ENCODE results near the gene CFAP251.
"Not testable (repeated sequence)": the region's sequence is repeated elsewhere in the genome, so short reads cannot be mapped to it uniquely, and the experiment has no call there.

The CFAP251 gene, protein sequence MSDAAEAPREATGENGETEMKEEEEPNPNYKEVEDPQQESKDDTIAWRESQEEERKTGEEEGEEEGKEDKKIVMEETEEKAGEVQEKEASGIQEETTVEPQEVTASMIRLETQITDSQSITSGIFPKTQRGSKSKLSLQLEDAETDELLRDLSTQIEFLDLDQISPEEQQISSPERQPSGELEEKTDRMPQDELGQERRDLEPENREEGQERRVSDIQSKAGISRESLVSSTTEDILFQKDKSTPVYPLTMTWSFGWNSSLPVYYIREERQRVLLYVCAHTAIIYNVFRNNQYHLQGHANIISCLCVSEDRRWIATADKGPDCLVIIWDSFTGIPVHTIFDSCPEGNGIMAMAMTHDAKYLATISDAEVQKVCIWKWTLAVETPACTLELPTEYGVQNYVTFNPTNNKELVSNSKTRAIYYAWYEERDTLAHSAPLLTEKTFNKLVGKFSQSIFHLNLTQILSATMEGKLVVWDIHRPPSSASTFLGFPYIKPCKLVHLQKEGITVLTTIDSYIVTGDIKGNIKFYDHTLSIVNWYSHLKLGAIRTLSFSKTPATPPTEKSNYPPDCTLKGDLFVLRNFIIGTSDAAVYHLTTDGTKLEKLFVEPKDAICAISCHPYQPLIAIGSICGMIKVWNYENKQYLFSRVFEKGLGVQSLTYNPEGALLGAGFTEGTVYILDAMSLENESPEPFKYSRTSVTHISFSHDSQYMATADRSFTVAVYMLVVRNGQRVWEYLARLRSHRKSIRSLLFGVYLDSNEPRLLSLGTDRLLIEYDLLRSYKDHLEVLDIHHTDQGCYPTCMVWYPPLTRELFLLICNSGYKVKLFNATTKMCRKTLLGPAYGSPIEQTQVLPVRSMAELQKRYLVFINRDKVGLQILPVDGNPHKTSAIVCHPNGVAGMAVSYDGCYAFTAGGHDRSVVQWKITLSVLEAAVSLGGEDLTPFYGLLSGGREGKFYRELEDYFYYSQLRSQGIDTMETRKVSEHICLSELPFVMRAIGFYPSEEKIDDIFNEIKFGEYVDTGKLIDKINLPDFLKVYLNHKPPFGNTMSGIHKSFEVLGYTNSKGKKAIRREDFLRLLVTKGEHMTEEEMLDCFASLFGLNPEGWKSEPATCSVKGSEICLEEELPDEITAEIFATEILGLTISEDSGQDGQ

DNA sequence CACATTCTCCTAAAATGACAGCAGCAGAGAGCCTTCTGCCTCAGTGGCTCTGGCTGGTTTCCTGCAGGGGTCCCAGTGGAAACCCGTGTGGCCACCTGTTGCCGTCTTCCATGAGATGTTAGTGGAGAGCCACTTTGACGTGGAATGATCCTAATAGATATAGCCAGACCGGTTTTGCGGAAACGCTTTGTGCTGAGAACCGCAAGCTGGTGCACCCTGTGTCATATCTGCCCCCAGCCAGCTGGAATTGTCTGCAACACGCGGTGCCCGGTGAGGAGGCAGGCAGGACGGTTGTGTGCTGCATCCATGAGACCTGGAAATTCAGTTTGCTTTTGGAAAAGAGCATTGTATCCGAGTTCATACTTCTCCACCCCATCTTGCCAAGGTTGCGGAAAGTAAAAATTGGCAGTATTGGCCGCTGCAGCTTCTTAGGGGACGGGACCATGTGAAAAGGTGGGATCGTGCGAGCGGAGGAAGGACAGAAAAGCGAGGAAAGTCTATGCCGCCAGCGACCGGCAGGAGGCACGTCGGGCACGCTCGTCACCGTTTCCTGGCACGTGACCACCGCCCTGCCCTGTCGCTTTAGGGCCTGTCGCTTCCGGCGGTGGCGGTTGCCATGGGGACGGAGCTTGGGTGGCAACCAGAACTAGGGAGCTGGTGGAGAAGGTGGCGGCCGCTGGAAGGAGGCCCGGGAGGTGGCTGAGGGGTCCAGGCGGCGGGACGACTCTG is at the start of gene CFAP251:
TSS of gene CFAP251 (plus strand) at position 643 of the 729 bp plus-strand sequence. CDS start 2,714 bp downstream, outside the sequence.
- peak; percentile 83 to 97 for DNase-seq (ENCODE audit: low read depth in 2 of 2)

DNA sequence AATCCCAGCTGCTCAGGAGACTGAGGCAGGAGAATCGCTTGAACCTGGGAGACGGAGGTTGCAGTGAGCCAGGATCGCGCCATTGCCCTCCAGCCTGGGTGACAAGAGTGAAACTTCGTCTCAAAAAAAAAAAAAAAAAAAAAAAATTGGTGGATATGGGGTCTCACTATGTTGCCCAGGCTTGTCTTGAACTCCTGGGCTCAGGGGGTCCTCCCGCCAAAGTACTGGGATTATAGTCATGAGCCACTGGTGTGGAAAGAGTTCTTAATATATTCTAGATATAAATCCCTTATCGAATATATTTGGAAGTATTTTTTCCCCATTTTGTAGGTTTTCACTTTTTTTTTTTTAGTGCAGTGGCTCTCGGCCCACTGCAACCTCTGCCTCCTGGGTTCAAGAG is 49.2 kb upstream of the CFAP251 start:
- not testable (repeated sequence) for DNase-seq (ENCODE audit: low read depth in 2 of 2)

DNA sequence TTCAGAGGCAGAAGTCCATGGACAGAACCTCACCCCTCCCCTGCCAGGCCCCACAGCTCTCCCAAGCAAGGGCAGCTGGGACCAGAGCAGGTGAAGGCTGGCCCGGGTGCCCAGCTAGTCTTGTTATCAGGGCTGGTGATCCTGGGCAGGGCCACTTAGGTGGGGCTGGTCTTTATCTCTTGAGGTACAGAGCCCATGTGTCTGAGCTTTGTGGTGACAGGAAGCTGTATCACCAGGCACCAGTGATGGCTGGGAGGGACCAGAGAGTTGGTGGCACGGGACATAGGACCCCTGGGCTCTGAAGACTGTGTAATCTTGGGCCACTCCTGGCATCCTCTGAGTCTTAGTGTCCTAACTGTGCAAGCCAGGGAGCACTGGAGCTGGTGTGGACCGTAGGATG is 46.9 kb upstream of the CFAP251 start:
- no peak for DNase-seq (ENCODE audit: low read depth in 2 of 2)

DNA sequence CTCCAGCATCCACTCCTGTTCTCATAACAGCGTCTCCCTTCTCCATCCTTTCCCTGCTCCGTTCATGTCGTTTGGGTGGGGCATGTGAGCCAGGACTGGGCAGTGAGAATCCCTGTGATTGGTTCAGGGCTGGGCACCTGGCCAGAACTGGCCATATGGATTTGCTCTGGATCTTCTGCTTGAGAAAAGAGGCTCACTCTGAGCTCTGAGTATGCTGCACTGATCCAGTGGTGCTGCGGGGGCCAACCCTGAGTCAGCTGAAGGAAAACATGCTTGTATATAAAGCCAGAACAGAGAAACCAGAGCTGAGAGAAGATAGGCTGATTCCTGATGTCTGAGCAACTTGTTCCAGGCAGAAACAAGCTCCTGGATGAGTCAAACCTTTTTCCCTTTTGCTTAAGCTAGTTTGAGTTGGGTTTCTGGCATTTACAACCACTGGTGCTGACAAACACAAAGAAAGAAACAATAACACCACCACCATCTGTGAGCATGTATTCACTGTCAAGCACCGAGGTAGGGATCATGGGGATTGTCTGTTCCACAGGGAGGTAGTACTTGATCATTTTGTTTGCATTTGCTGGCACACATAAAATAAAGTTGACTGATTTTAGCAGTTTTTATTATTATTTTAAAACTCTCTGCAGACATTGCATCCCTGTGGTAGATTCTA is 45.7 kb upstream of the CFAP251 start:
- DNase-seq (ENCODE audit: low read depth in 2 of 2) = no peak

DNA sequence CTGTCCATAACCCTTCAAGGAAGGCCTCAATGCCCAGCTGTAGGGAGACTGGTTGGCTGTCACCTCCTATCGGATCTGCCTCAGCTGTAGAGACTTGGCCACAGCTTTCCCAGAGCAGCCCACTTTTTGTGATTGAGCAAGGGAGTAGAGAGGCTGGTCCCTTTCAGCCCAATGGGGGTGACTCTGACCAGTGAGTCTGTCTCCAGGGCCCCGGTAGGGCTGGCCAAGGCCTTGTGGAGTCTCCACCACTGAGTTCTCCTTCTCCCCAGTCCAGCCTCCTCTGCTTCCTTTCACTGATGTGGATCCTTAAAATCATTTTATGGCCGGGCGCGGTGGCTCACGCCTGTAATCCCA is 45.2 kb upstream of the CFAP251 start:
- DNase-seq (ENCODE audit: low read depth in 2 of 2) = no peak

DNA sequence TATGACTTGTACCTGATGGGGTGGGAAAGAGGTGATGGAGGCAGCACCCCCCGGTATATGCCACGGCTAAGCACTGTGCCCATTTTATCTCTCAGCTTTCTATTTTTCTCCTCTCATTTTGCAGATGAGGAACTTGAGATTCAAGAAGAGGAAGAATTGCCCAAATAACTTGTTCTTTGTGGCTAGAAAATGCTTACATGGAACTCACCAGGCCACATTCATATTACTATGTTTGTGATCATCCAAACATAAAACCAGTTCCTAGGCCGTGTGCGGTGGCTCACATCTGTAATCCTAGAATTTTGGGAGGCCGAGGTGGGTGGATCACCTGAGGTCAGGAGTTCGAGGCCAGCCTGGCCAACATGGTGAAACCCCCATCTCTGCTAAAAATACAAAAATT is 44.3 kb upstream of the CFAP251 start:
- no peak for DNase-seq (ENCODE audit: low read depth in 2 of 2)

DNA sequence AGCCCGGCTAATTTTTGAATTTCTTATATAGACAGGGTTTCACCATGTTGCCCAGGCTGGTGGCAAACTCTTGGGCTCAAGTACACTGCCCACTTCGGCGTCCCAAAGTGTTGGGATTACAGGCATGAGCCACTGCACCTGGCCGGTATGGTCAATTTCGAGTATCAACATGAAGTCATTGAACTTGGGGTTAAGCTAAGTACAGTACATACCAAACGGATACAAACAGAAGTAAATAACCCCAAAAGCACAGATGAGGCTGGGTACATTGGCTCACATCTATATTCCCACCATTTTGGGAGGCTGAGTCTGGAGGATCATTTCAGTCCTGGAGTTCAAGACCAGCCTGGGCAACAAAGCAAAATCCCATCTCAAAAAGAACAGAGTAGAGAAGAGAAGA is 42.8 kb upstream of the CFAP251 start:
- no peak for DNase-seq (ENCODE audit: low read depth in 2 of 2)

DNA sequence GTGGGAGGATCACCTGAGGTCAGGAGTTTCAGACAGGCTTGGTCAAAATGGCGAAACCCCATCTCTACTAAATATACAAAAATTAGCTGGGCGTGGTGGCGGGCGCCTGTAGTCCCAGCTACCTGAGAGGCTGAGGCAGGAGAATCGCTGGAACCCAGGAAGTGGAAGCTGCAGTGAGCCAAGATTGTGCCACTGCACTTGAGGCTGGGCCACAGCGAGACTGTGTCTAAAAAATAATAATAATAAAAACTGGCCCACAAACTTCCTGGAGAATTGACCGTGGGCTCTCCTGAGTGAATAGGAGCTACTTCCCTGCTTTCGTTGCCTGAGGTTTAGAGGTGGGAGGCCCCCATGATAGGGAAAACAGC is 42.3 kb upstream of the CFAP251 start:
- DNase-seq (ENCODE audit: low read depth in 2 of 2) = not testable (repeated sequence)

DNA sequence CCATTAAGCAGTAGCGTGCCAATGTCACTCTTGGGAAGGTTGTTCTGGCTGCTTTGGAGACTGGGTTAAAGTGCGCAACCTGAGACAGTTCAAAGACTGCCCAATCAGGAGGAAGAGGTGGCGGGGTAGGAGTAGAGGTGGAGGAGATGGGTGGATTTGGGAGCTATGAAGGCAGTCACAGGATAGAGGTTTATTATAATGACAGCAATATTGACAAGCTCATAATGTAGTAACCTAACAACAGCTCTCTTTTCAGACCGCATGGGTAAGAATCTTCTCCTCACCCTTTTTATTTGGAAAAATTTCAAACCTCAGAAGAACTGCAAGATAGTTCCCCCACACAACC is 35.1 kb upstream of the CFAP251 start:
- no peak for DNase-seq (ENCODE audit: low read depth in 2 of 2)

DNA sequence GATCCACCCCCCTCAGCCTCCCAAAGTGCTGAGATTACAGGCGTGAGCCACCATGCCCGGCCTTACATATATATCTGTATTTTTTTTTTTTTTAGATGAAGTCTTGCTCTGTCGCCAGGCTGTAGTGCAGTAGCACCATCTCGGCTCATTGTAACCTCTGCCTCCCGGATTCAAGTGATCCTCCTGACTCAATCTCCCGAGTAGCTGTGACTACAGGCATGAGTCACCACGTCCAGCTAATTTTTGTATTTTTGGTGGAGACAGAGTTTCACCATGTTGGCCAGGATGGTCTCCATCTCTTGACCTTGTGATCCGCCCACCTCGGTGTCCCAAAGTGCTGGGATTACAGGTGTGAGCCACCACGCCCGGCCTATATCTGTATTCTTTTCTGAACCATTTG is 33.3 kb upstream of the CFAP251 start:
- not testable (repeated sequence) for DNase-seq (ENCODE audit: low read depth in 2 of 2)

DNA sequence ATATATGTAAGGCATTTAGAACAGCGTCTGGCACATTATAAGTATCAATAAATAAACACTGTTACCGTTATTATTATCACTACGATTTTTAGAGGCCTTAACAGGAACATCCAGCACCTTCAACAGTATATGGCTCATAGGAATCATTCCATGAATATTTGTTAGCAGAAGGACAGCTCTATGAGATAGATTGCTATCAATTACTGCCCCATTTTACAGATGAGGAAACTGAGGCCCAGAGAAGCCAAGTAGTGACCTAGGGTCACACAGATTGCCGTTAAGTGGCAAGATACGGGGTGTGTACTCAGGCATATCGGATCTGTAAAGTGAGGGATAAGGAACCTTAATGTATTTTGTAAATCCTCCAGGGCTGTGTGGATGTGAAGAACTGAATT is 30.3 kb upstream of the CFAP251 start:
- no peak for DNase-seq (ENCODE audit: low read depth in 2 of 2)

DNA sequence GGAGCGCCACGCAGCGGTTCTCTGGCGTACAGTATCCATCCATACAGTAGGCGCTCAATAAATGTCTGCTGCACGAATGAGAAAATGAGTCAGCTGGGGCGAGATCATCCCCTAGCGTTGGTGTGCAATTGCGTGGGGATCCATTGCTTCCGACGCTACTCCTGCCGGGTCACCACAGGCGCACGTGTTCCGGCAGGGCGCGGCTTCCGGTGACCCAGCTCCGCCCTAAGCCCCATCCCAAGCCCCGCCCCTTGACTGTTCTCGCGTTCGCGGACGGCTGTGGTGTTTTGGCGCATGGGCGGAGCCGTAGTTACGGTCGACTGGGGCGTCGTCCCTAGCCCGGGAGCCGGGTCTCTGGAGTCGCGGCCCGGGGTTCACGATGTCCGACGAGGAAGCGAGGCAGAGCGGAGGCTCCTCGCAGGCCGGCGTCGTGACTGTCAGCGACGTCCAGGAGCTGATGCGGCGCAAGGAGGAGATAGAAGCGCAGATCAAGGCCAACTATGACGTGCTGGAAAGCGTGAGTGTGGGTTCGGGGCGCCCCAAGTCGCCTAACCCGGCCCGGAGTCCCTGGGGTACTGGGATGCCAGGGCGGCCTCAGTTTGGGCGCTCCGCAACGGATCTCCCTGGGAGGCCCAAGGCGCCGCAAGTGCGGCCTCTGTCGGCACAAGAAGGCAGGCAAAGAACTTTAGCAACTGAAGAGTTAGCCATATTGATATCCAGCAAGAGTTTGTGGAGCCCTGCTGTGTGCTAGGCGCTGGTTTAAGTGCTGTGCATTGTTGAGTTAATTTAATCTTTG is 29.7 kb upstream of the CFAP251 start, which contains the start of gene PSMD9:
TSS of gene PSMD9 (plus strand) at position 313 of the 796 bp plus-strand sequence. CDS start at position 380, 67 bp downstream.
- peak; percentile 98 to 99 for DNase-seq (ENCODE audit: low read depth in 2 of 2)

DNA sequence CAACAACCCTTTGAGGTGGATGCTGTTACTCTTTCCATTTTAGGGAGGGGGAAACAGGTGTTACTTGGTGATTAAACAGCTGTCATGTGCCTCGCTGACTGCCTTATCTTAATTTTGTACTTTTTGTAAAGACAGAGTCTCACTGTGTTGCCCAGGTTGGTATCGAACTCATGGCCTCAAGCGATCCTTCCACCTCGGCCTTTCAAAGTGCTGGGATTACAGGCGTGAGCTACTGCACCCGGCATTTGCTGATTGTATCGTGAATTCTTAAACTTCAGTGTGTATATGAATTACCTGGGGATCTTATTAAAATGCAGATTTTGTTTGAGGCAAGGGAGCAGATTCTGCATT is 29.1 kb upstream of the CFAP251 start:
- no peak for DNase-seq (ENCODE audit: low read depth in 2 of 2)

DNA sequence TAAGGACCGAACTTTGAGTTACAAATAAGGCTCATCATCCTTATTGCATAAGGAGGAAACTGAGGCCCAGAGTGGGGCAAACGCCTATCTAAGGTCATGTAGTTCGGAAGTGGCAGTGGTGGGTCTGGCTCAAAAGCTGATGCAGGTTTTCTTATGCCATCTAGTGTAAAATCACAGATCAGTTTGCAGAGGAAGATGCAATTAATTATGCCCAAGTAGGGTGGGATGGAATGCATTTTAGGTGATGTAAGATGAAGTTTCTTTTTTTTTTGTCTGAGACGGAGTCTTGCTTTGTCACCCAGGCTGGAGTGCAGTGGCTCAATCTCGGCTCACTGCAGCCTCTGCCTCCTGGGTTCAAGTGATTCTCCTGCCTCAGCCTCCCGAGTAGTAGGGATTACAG is 28.7 kb upstream of the CFAP251 start:
- not testable (repeated sequence) for DNase-seq (ENCODE audit: low read depth in 2 of 2)

DNA sequence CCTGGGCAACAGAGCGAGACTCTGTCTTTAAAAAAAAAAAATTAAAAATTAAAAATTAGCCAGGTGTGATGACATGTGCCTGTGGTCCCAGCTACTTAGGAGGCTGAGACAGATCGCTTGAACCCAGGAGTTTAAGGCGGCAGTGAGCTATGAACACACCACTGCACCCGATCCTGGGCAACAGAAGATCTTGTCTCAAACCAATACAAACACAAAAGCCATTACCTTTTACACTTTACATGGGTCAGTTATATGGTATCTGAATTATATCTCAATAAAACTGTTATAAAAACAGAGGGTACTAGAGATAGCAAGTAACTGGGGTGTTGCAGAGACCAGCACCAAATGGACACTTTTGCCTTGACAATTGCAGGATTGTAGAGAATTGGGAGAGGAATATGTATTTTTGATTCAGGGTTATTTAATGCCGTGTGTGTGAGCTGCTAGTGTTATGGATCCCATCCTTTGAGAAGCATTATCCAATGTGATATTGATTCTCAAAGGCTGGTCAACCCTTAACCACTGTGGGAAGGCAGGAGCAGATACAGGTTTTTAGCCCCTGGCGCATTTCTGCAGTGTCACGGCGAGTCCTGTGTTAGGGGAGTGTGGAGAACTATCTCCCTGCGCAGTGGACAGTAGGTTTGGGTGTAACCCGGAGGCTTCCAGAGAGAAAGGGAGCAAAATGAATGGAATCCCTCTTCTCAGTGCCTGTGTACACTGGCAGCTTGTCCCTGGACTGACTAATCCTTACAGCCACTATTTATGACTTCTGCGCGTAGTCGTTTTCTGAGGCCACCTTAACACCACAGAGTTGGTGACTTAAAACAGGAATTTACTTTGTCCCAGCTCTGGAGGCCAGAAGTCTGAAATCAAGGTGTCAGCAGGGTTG is 25.5 kb upstream of the CFAP251 start:
- no peak for DNase-seq (ENCODE audit: low read depth in 2 of 2)

DNA sequence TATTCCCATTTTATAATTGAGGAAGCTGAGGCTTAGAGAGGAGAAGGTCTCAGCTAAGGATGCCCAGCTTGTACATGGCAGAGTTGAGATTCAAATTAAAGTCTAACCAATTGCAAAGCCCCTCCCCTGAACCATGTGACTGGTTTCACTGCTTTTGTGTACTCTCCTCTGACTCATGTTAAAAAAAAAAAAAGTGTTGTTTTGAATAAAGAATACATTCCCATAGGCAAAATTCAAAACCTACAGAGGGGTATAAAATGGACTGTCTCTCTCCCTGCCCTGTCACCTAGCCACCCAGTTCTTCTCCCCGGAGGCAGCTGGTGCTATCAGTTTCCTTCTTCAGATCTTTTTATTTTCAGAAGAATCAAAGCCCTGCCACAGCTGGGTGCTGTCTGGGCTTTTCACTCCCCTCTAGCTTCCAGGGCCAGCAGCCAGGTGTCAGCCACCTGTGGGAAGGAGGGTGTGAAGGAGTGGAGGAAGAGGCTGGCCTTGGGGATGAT is 24.4 kb upstream of the CFAP251 start:
- DNase-seq (ENCODE audit: low read depth in 2 of 2) = no peak

DNA sequence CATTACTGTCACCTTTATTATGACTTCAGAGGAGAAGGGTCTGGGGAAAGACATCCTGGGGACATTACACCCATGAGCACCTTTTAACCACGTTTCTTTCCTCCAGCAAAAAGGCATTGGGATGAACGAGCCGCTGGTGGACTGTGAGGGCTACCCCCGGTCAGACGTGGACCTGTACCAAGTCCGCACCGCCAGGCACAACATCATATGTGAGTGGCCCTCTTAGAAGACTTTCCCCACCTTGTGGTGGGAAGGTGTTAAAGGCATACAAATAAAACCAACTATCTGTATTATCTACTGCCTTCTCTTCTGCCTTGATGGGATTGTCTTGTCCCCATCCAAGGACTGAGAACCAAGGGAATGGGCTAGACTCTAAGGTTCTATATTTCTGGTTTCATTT is 23.8 kb upstream of the CFAP251 start:
- no peak for DNase-seq (ENCODE audit: low read depth in 2 of 2)

DNA sequence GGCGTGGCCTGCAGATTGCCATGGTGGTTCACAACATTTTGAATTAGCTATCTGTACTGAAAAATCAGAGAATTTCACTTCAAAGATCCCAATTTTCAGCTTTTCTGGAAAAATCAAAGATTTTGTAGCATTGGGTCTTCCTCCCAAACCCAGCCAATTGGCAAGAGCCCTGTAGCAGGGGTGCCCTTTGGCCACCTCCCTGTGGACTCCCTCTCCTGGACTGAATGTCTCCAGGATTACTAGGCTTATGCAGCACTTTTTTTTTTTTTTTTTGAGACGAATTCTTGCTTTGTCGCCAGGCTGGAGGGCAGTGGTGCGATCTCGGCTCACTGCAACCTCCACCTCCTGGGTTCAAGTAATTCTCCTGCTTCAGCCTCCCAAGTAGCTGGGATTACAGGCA is 20.1 kb upstream of the CFAP251 start:
- no peak for DNase-seq (ENCODE audit: low read depth in 2 of 2)

DNA sequence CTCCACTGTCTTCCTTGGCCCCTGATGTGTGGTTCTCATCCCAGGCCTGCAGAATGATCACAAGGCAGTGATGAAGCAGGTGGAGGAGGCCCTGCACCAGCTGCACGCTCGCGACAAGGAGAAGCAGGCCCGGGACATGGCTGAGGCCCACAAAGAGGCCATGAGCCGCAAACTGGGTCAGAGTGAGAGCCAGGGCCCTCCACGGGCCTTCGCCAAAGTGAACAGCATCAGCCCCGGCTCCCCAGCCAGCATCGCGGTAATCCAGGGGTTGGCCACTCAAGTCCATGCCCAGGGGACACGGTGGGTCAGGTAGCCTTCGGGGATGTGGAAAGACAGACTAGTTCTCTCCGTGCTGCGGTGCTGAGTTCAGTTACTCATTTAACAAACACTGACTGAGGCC is 18.8 kb upstream of the CFAP251 start:
- no peak for DNase-seq (ENCODE audit: low read depth in 2 of 2)

All from stimulated activated CD4-positive, alpha-beta T cell treated with anti-CD3 and anti-CD28 coated beads, Interleukin-12 subunit alpha, Interleukin-12 subunit beta, amount 100 ng/mL, for 24 hours (primary cell).